GM12801 (cell line): ENCODE results near the gene SESN3.

ENCODE experiments used
- CTCF ChIP-seq: IDR thresholded peaks from one replicate; pipeline ENCODE4 v1.5.1; 2011; ENCODE audit warnings: control low read depth; ENCODE audit not compliant: insufficient read length; ENCODE audit errors: extremely low read depth

SESN3 gene

GRCh38 chr11:95228081-95228749, 2.8 kb downstream of the SESN3 start:
- no peak for TF ChIP-seq CTCF

- TF ChIP-seq CTCF, result no peak
Observed at GRCh38 chr11:95222817-95223216, 8.2 kb downstream of the SESN3 start.

- no peak for TF ChIP-seq CTCF
Observed at GRCh38 chr11:95219599-95219998, 11.4 kb downstream of the SESN3 start.

GRCh38 chr11:95218149-95218548, 12.9 kb downstream of the SESN3 start:
- TF ChIP-seq CTCF, result no peak

GRCh38 chr11:95212609-95213008, 18.4 kb downstream of the SESN3 start:
- no peak for TF ChIP-seq CTCF

- no peak for TF ChIP-seq CTCF
Observed at GRCh38 chr11:95200781-95201457, 30.1 kb downstream of the SESN3 start.

- TF ChIP-seq CTCF, result no peak
Observed at GRCh38 chr11:95195831-95196230, 35.2 kb downstream of the SESN3 start.
